Neural progenitor cell (in vitro differentiated cells): ENCODE data around the gene POU3F3. TPM values are rescaled to one million over a fixed set of nuclear protein-coding genes. Genes with fewer than 3 reads are reported as not detected.

ENCODE experiments used
- DNase-seq: peaks from one replicate; pipeline ENCODE4 v3.0.0-alpha.2; 2016; ENCODE audit warnings: low spot score
- H2AFZ ChIP-seq: fragments of 200-600 bp; sonication (generic); replicated peaks from 2 replicates; pipeline ENCODE4 v1.6.1; 2016; ENCODE audit warnings: antibody characterized with exemption
- H3F3A ChIP-seq: fragments of 200-600 bp; sonication (generic); 2 replicates; pipeline ENCODE4 v1.6.1; 2016; ENCODE audit warnings: antibody characterized with exemption, low read depth
- H3K27ac ChIP-seq: fragments of 200-600 bp; sonication (generic); 2 replicates; pipeline ENCODE4 v1.5.1; 2016; ENCODE audit warnings: mild to moderate bottlenecking
- H3K27me3 ChIP-seq: fragments of 200-600 bp; sonication (generic); 2 replicates; pipeline ENCODE4 v1.6.1; 2016; ENCODE audit warnings: mild to moderate bottlenecking, moderate library complexity
- H3K36me3 ChIP-seq: fragments of 200-600 bp; sonication (generic); 2 replicates; pipeline ENCODE4 v1.5.1; 2016
- H3K4me1 ChIP-seq: fragments of 200-600 bp; sonication (generic); 2 replicates; pipeline ENCODE4 v1.6.1; 2016; ENCODE audit warnings: mixed run types
- H3K4me2 ChIP-seq: fragments of 200-600 bp; sonication (generic); 2 replicates; pipeline ENCODE4 v1.6.1; 2016
- H3K4me3 ChIP-seq: fragments of 200-600 bp; sonication (generic); 2 replicates; pipeline ENCODE4 v1.5.1; 2016
- H3K79me2 ChIP-seq: fragments of 200-600 bp; sonication (generic); 2 replicates; pipeline ENCODE4 v1.6.1; 2016; ENCODE audit warnings: low read depth
- H3K9ac ChIP-seq: fragments of 200-600 bp; sonication (generic); 2 replicates; pipeline ENCODE4 v1.6.1; 2016
- H3K9me3 ChIP-seq: fragments of 200-600 bp; sonication (generic); 2 replicates; pipeline ENCODE4 v1.5.1; 2016; ENCODE audit warnings: low read depth
- H4K20me1 ChIP-seq: fragments of 200-600 bp; sonication (generic); 2 replicates; pipeline ENCODE4 v1.6.1; 2016; ENCODE audit warnings: low read depth
- H3K27ac Mint-ChIP-seq: 3 replicates; pipeline ENCODE4 v1.8.0; 2021; ENCODE audit warnings: mixed read lengths
- H3K27me3 Mint-ChIP-seq: 2 replicates; pipeline ENCODE4 v1.8.0; 2022; ENCODE audit warnings: low read depth, mild to moderate bottlenecking, inconsistent platforms, moderate library complexity, mixed read lengths; ENCODE audit not compliant: insufficient read depth
- H3K36me3 Mint-ChIP-seq: 3 replicates; pipeline ENCODE4 v1.8.0; 2021; ENCODE audit warnings: mixed read lengths
- H3K4me1 Mint-ChIP-seq: 3 replicates; pipeline ENCODE4 v1.8.0; 2021; ENCODE audit warnings: mixed read lengths
- H3K4me3 Mint-ChIP-seq: 3 replicates; pipeline ENCODE4 v1.8.0; 2021; ENCODE audit warnings: mild to moderate bottlenecking, moderate library complexity, mixed read lengths
- H3K9me3 Mint-ChIP-seq: 3 replicates; pipeline ENCODE4 v1.8.0; 2020; ENCODE audit warnings: mixed read lengths
- EZH2 ChIP-seq: fragments of 200-600 bp; sonication (generic); IDR thresholded peaks from 2 replicates; pipeline ENCODE4 v1.6.1; 2017; ENCODE audit warnings: antibody characterized with exemption, mild to moderate bottlenecking, moderate library complexity
- EZH2phosphoT487 ChIP-seq: fragments of 200-600 bp; sonication (generic); IDR thresholded peaks from 2 replicates; pipeline ENCODE4 v1.6.1; 2017; ENCODE audit warnings: antibody characterized with exemption
- total RNA-seq: library from RNA; depleted of rRNA; stranded (reverse); fragments of >200 nt; gene quantifications from 2 replicates; pipeline ENCODE4 v1.2.3, GENCODE V29; 2015; ENCODE audit warnings: low replicate concordance
- TF ChIP-seq, protein P1 (sequence below): fragments of 200-600 bp; sonication (generic); IDR thresholded peaks from 2 replicates; pipeline ENCODE4 v1.5.1; 2017; ENCODE audit warnings: antibody characterized with exemption, mild to moderate bottlenecking

POU3F3 gene
- total RNA-seq, 1 donor from 2014 or later = not detected

DNA sequence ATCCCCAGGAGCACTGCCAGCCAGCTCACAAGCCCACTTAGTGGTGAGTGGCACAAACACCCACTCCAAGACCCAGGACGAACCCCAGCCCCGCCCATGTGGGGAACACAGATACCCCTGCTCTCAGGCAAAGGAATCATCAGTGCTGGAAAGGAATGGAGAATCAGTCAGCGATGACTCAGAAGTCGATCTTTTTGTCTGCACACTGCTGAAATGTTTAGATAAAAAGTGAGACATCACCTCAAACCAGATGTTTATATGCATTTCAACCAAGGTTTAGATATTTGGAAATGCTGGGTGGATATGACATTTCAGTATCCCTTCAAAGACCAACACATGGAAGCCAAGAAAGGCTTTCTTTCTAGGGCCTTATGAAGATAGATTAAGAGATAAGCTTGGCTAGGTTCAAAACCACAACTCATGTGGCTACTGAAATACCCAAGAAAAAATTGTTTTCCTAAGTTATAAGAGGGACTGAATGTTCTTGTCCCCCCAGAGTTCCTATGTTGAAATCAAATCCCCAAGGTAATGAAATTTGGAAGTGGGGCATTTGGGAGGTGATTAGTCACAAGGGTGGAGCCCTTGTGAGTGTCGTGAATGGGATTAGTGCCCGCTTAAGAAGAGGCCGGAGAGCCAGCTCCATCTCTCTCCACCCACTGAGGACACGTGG, 43.7 kb downstream of the POU3F3 start:
- H3K27ac ChIP-seq = no peak overlapping the region
- no peaks in the 10 kb centered on the region for H3K27me3 ChIP-seq
- peaks cover 3% of the 10 kb centered on the region for H3K4me1 Mint-ChIP-seq
- DNase-seq = no peak
- TF ChIP-seq EZH2phosphoT487 (no peak), EZH2 (no peak)
- TF ChIP-seq, protein P1, sequence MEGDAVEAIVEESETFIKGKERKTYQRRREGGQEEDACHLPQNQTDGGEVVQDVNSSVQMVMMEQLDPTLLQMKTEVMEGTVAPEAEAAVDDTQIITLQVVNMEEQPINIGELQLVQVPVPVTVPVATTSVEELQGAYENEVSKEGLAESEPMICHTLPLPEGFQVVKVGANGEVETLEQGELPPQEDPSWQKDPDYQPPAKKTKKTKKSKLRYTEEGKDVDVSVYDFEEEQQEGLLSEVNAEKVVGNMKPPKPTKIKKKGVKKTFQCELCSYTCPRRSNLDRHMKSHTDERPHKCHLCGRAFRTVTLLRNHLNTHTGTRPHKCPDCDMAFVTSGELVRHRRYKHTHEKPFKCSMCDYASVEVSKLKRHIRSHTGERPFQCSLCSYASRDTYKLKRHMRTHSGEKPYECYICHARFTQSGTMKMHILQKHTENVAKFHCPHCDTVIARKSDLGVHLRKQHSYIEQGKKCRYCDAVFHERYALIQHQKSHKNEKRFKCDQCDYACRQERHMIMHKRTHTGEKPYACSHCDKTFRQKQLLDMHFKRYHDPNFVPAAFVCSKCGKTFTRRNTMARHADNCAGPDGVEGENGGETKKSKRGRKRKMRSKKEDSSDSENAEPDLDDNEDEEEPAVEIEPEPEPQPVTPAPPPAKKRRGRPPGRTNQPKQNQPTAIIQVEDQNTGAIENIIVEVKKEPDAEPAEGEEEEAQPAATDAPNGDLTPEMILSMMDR = no peak
- no peaks in the 10 kb centered on the region for H3K36me3 Mint-ChIP-seq
- no peaks in the 10 kb centered on the region for H3K9me3 ChIP-seq
- peaks cover 6% of the 10 kb centered on the region for H3K27me3 Mint-ChIP-seq
- no peaks in the 10 kb centered on the region for H3F3A ChIP-seq
- H3K9me3 Mint-ChIP-seq = peaks cover 3% of the 10 kb centered on the region
- H3K79me2 ChIP-seq = no peaks in the 10 kb centered on the region
- no peak overlapping the region for H2AFZ ChIP-seq
- H3K9ac ChIP-seq = no peak overlapping the region
- H4K20me1 ChIP-seq = no peaks in the 10 kb centered on the region
- no peak overlapping the region for H3K4me3 Mint-ChIP-seq
- H3K36me3 ChIP-seq = no peaks in the 10 kb centered on the region
- no peak overlapping the region for H3K27ac Mint-ChIP-seq
- H3K4me3 ChIP-seq = no peak overlapping the region
- H3K4me1 ChIP-seq = no peaks in the 10 kb centered on the region
- H3K4me2 ChIP-seq = no peak overlapping the region

- H3K36me3 Mint-ChIP-seq = no peaks in the 10 kb centered on the region
- Histone ChIP-seq H4K20me1 (no peaks in the 10 kb centered on the region), H3K9me3 (no peaks in the 10 kb centered on the region), H3F3A (no peaks in the 10 kb centered on the region), H2AFZ (no peak overlapping the region), H3K36me3 (no peaks in the 10 kb centered on the region), H3K4me3 (no peak overlapping the region), H3K79me2 (no peaks in the 10 kb centered on the region), H3K9ac (no peak overlapping the region), H3K27me3 (no peaks in the 10 kb centered on the region), H3K4me2 (no peak overlapping the region), H3K27ac (no peak overlapping the region), H3K4me1 (no peaks in the 10 kb centered on the region)
- no peak for DNase-seq
- TF ChIP-seq EZH2 (no peak), EZH2phosphoT487 (no peak)
- TF ChIP-seq, protein P1 = no peak
- no peak overlapping the region for H3K4me3 Mint-ChIP-seq
- H3K27ac Mint-ChIP-seq = no peak overlapping the region
- H3K27me3 Mint-ChIP-seq = peaks cover 4% of the 10 kb centered on the region
- peaks cover 3% of the 10 kb centered on the region for H3K4me1 Mint-ChIP-seq
- no peaks in the 10 kb centered on the region for H3K9me3 Mint-ChIP-seq
Observed at GRCh38 chr2:104900608-104901007, 46.7 kb downstream of the POU3F3 start.

GRCh38 chr2:104901037-104901881, 47.3 kb downstream of the POU3F3 start:
- Mint-ChIP-seq H3K36me3 (no peaks in the 10 kb centered on the region), H3K4me1 (peaks cover 3% of the 10 kb centered on the region), H3K9me3 (no peaks in the 10 kb centered on the region), H3K27me3 (peaks cover 4% of the 10 kb centered on the region), H3K27ac (peak overlapping the region; percentile 87), H3K4me3 (no peak overlapping the region)
- no peaks in the 10 kb centered on the region for H3K79me2 ChIP-seq
- no peak overlapping the region for H3K4me3 ChIP-seq
- no peaks in the 10 kb centered on the region for H4K20me1 ChIP-seq
- H3F3A ChIP-seq = no peaks in the 10 kb centered on the region
- TF ChIP-seq EZH2 (no peak), EZH2phosphoT487 (no peak)
- TF ChIP-seq, protein P1 = no peak
- no peak overlapping the region for H3K4me2 ChIP-seq
- no peaks in the 10 kb centered on the region for H3K27me3 ChIP-seq
- no peaks in the 10 kb centered on the region for H3K9me3 ChIP-seq
- no peak overlapping the region for H3K9ac ChIP-seq
- no peaks in the 10 kb centered on the region for H3K4me1 ChIP-seq
- no peak overlapping the region for H3K27ac ChIP-seq
- no peak for DNase-seq
- H2AFZ ChIP-seq = no peak overlapping the region
- no peaks in the 10 kb centered on the region for H3K36me3 ChIP-seq
